IMR-90 (cell line): ENCODE data around the gene SEMA4D.

Source experiments
- CEBPB ChIP-seq: IDR thresholded peaks from 2 replicates; pipeline ENCODE4 v1.6.1; 2012; ENCODE audit warnings: low read depth, low read length, improper control_type of control experiment
- CTCF ChIP-seq: conservative IDR thresholded peaks from 2 replicates; pipeline ENCODE4 v1.5.1; 2012; ENCODE audit warnings: mild to moderate bottlenecking, low read depth, low read length, improper control_type of control experiment
- FOS ChIP-seq: fragments of 150-350 bp; IDR thresholded peaks from 2 replicates; pipeline ENCODE4 v1.6.1; 2016; ENCODE audit warnings: low read depth, low read length
- MAFK ChIP-seq: IDR thresholded peaks from 2 replicates; pipeline ENCODE4 v1.6.1; 2012; ENCODE audit warnings: low read depth, low read length, improper control_type of control experiment
- NFE2L2 ChIP-seq: fragments of 150-350 bp; IDR thresholded peaks from 2 replicates; pipeline ENCODE4 v1.6.1; 2016; ENCODE audit warnings: low read depth, mild to moderate bottlenecking, low read length
- POLR2A ChIP-seq: IDR thresholded peaks from 2 replicates; pipeline ENCODE4 v1.6.1; 2012; ENCODE audit warnings: mild to moderate bottlenecking, low read depth, low read length
- RAD21 ChIP-seq: IDR thresholded peaks from 2 replicates; pipeline ENCODE4 v1.6.1; 2012; ENCODE audit warnings: low read length, improper control_type of control experiment
- USF2 ChIP-seq: fragments of 150-350 bp; IDR thresholded peaks from 2 replicates; pipeline ENCODE4 v1.6.1; 2017; ENCODE audit warnings: mild to moderate bottlenecking, antibody characterized with exemption, low read length, low read depth

DNA sequence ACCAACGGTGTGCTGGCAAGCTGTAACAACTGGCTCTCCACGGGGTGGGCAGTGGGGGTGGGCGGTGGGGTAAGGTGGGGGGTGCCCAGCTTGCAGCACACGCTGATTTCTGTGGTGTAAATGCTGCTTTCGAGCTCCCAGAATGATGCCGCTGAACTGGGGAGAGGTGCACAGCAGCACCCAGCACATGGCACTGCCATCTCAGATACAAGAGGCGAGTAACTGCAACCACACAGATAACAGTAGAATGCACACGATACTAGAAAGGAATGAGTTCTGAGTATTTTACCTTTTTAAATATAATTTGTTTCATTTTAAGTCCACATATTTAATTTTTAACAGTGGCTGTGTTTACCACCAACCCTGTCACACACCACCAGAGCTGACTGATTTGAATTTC is 87.9 kb downstream of the SEMA4D start:
- TF ChIP-seq CTCF (no peak), USF2 (no peak), POLR2A (no peak), CEBPB (no peak), RAD21 (no peak), NFE2L2 (no peak), FOS (no peak), MAFK (no peak)
